Loucy (cell line): ENCODE measurements around the gene ANKRD63.

Source experiments
- H2AFZ ChIP-seq: fragments of 200-600 bp; sonication (generic); 2 replicates; pipeline ENCODE4 v1.6.0; 2016; ENCODE audit warnings: antibody characterized with exemption, mild to moderate bottlenecking, low read length, moderate library complexity
- H3F3A ChIP-seq: fragments of 200-600 bp; 2 replicates; pipeline ENCODE4 v1.6.0; 2016; ENCODE audit warnings: antibody characterized with exemption, low read depth, mild to moderate bottlenecking
- H3K27me3 ChIP-seq: fragments of 200-600 bp; sonication (generic); 2 replicates; pipeline ENCODE4 v1.6.1; 2014; ENCODE audit warnings: low read length, mild to moderate bottlenecking; ENCODE audit not compliant: insufficient read depth, poor library complexity, severe bottlenecking
- H3K36me3 ChIP-seq: fragments of 200-600 bp; sonication (generic); 2 replicates; pipeline ENCODE4 v1.6.1; 2016; ENCODE audit warnings: low read length; ENCODE audit not compliant: insufficient read depth
- H3K4me1 ChIP-seq: fragments of 200-600 bp; sonication (generic); 2 replicates; pipeline ENCODE4 v1.5.1; 2014; ENCODE audit warnings: low read length, mild to moderate bottlenecking; ENCODE audit not compliant: insufficient read depth, poor library complexity, severe bottlenecking
- H3K4me2 ChIP-seq: fragments of 200-600 bp; sonication (generic); 2 replicates; pipeline ENCODE4 v1.6.0; 2014; ENCODE audit warnings: antibody characterized with exemption, low read length, low read depth, mild to moderate bottlenecking; ENCODE audit not compliant: poor library complexity, severe bottlenecking
- H3K4me3 ChIP-seq: fragments of 200-600 bp; sonication (generic); 2 replicates; pipeline ENCODE4 v1.5.1; 2014; ENCODE audit warnings: low read length, mild to moderate bottlenecking, mixed read lengths; ENCODE audit not compliant: poor library complexity, severe bottlenecking
- H3K79me2 ChIP-seq: fragments of 200-600 bp; sonication (generic); 2 replicates; pipeline ENCODE4 v1.6.1; 2014; ENCODE audit warnings: low read length; ENCODE audit not compliant: insufficient read depth
- H3K9ac ChIP-seq: fragments of 200-600 bp; sonication (generic); 2 replicates; pipeline ENCODE4 v1.6.0; 2014; ENCODE audit warnings: mild to moderate bottlenecking, low read depth, low read length, moderate library complexity; ENCODE audit not compliant: poor library complexity, severe bottlenecking
- H3K9me2 ChIP-seq: fragments of 200-600 bp; sonication (generic); replicated peaks from 2 replicates; pipeline ENCODE4 v1.6.1; 2016; ENCODE audit warnings: low read depth, low read length, mixed read lengths
- H3K9me3 ChIP-seq: fragments of 200-600 bp; sonication (generic); 2 replicates; pipeline ENCODE4 v1.6.1; 2014; ENCODE audit warnings: mild to moderate bottlenecking, antibody characterized with exemption, low read length, low read depth; ENCODE audit not compliant: insufficient read depth
- H4K20me1 ChIP-seq: fragments of 200-600 bp; sonication (generic); 2 replicates; pipeline ENCODE4 v1.6.0; 2014; ENCODE audit warnings: antibody characterized with exemption, low read length, mild to moderate bottlenecking; ENCODE audit not compliant: insufficient read depth, poor library complexity, severe bottlenecking
- EZH2phosphoT487 ChIP-seq: fragments of 200-600 bp; IDR thresholded peaks from 2 replicates; pipeline ENCODE4 v1.6.1; 2018; ENCODE audit warnings: antibody characterized with exemption, mild to moderate bottlenecking, moderate library complexity, borderline replicate concordance
- TF ChIP-seq, protein P1 (sequence below): fragments of 200-600 bp; sonication (generic); conservative IDR thresholded peaks from 2 replicates; pipeline ENCODE4 v1.5.1; 2014; ENCODE audit warnings: mild to moderate bottlenecking, antibody characterized with exemption, low read length

Gene ANKRD63

DNA sequence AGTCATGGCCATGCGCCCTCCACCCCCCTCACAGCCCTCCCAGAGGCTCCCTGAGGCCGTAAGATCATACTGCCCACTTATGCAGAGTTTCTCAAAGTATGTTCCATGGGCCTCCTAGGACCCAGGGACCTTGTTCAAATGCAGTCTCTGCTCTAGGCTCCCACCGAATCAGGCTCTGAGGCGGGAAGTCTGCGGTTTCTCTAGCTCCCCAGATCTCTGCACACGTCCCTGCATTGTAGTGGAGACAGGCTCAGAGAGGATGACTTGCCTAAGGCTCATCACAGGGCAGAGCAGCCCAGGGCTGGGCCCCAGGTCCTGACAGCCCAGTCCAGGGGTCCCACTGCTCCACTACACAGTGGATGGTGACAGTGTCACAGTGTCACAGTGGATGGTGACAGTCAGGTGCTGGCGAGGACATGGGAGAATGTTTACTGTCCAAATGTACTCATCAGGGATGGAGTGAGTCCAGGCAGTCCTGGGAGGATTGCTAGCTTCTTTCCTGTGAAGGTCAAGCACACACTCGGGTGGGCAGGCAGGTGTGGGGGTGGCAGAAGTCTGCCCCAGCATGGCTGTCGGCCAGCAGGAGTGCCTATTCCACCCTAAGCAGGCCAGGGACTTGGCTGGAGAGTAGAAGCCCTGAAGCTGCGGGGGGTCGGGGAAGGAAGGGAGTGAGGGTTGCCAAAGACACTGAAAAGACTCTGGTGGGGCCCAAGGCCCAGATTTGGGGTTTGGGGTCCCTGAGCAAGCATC, 12.4 kb downstream of the ANKRD63 start:
- no peak overlapping the region for H3K4me3 ChIP-seq
- no peak for TF ChIP-seq EZH2phosphoT487
- TF ChIP-seq, protein P1, sequence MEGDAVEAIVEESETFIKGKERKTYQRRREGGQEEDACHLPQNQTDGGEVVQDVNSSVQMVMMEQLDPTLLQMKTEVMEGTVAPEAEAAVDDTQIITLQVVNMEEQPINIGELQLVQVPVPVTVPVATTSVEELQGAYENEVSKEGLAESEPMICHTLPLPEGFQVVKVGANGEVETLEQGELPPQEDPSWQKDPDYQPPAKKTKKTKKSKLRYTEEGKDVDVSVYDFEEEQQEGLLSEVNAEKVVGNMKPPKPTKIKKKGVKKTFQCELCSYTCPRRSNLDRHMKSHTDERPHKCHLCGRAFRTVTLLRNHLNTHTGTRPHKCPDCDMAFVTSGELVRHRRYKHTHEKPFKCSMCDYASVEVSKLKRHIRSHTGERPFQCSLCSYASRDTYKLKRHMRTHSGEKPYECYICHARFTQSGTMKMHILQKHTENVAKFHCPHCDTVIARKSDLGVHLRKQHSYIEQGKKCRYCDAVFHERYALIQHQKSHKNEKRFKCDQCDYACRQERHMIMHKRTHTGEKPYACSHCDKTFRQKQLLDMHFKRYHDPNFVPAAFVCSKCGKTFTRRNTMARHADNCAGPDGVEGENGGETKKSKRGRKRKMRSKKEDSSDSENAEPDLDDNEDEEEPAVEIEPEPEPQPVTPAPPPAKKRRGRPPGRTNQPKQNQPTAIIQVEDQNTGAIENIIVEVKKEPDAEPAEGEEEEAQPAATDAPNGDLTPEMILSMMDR = no peak
- no peaks in the 10 kb centered on the region for H3K9me3 ChIP-seq
- H3K4me2 ChIP-seq = no peak overlapping the region
- H3K36me3 ChIP-seq = no peaks in the 10 kb centered on the region
- no peak overlapping the region for H2AFZ ChIP-seq
- no peaks in the 10 kb centered on the region for H3K27me3 ChIP-seq
- no peaks in the 10 kb centered on the region for H3K79me2 ChIP-seq
- no peaks in the 10 kb centered on the region for H3F3A ChIP-seq
- H3K9ac ChIP-seq = no peak overlapping the region
- no peaks in the 10 kb centered on the region for H3K4me1 ChIP-seq
- H4K20me1 ChIP-seq = no peaks in the 10 kb centered on the region
- H3K9me2 ChIP-seq = no peaks in the 10 kb centered on the region

DNA sequence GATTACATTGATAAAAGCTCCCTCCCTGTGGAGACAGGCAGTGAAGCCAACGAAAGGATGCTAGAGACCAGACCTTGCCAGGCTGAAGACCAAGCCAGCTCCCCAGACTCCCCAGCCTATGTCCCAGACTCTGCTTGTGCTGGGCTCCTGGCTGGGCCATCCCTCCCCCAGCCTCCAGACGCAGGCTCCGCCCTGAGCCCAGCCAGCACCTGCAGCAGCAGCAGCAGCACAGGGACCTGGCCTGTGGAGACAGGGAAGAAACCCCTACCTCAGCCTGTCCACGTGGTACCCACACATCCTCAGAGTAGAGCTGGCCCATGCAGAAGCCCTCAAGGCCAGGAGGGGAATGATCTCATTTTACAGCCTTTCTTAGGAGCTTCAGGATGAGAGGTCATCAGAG, 13.3 kb downstream of the ANKRD63 start:
- Histone ChIP-seq H3K4me3 (no peak overlapping the region), H3K9me2 (no peaks in the 10 kb centered on the region), H4K20me1 (no peaks in the 10 kb centered on the region), H3K27me3 (no peaks in the 10 kb centered on the region), H3K4me1 (no peaks in the 10 kb centered on the region), H3K4me2 (no peak overlapping the region), H3K36me3 (no peaks in the 10 kb centered on the region), H3K9ac (no peak overlapping the region), H3F3A (no peaks in the 10 kb centered on the region), H2AFZ (no peak overlapping the region), H3K79me2 (no peaks in the 10 kb centered on the region), H3K9me3 (no peaks in the 10 kb centered on the region)
- no peak for TF ChIP-seq EZH2phosphoT487
- TF ChIP-seq, protein P1 = no peak

DNA sequence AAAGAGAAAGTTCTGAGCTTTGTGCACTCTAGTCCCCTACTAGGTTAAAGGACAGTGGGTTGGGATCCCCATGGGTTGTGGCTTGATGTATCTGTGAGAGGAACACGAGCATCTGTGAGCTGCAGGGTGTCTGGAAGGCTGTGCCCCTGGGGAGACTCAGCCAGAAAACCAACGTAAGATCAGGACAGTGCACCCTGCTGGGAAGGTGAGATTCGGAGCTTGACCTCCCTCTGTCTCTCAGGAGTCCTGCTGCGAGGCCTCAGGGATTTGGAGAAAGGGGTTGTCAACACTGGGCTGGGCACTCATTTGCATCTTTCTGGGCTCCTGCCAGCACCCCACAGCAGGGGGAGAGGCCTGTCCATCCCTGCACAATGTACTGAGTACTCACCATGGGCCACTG, 15.2 kb downstream of the ANKRD63 start:
- TF ChIP-seq, protein P1 = no peak
- no peak for TF ChIP-seq EZH2phosphoT487

More for the DNA sequence above, 15.2 kb downstream of the ANKRD63 start:
- H3K9me3 ChIP-seq = no peaks in the 10 kb centered on the region
- H3K4me2 ChIP-seq = no peak overlapping the region
- no peaks in the 10 kb centered on the region for H3F3A ChIP-seq
- no peaks in the 10 kb centered on the region for H3K4me1 ChIP-seq
- H3K9me2 ChIP-seq = no peaks in the 10 kb centered on the region
- no peaks in the 10 kb centered on the region for H3K79me2 ChIP-seq
- H4K20me1 ChIP-seq = no peaks in the 10 kb centered on the region
- no peak overlapping the region for H2AFZ ChIP-seq
- H3K36me3 ChIP-seq = no peaks in the 10 kb centered on the region
- no peaks in the 10 kb centered on the region for H3K27me3 ChIP-seq
- H3K4me3 ChIP-seq = no peak overlapping the region
- H3K9ac ChIP-seq = no peak overlapping the region
